Activated B cell treated with CpG ODN at 0.5 μM for 24 hours (primary cell): ENCODE results near the gene YRDC. TPM values are rescaled to one million over a fixed set of nuclear protein-coding genes. Genes with fewer than 3 reads are reported as not detected.

Experiments used
- ATAC-seq: fragments of 200-7000 bp; cut with Tn5 transposase; one replicate; pipeline ENCODE4 v1.10.0; 2021; ENCODE audit warnings: low read depth, mild to moderate bottlenecking, moderate library complexity
- CTCF ChIA-PET: fragments of 350-600 bp; sonication (Branson Sonifier 250); formaldehyde crosslinking; loops from one replicate; lab custom pipeline; 2021; ENCODE audit warnings: antibody characterized with exemption; lab: Charles Lee
- POLR2A ChIA-PET: fragments of 350-600 bp; sonication (Branson Sonifier 250); formaldehyde crosslinking; loops from one replicate; lab custom pipeline; 2021; ENCODE audit warnings: antibody characterized with exemption; lab: Charles Lee
- DNase-seq: peaks from one replicate; pipeline ENCODE4 v3.0.0; 2022
- H3K27ac Mint-ChIP-seq: one replicate; pipeline ENCODE4 v1.8.0; 2020; ENCODE audit warnings: mixed read lengths
- H3K27me3 Mint-ChIP-seq: one replicate; pipeline ENCODE4 v1.8.0; 2021; ENCODE audit warnings: mixed read lengths
- H3K36me3 Mint-ChIP-seq: one replicate; pipeline ENCODE4 v1.8.0; 2021; ENCODE audit warnings: low read depth, mixed read lengths
- H3K4me1 Mint-ChIP-seq: one replicate; pipeline ENCODE4 v1.8.0; 2021; ENCODE audit warnings: mixed read lengths
- H3K4me3 Mint-ChIP-seq: one replicate; pipeline ENCODE4 v1.8.0; 2020; ENCODE audit warnings: mild to moderate bottlenecking, mixed read lengths
- H3K9me3 Mint-ChIP-seq: one replicate; pipeline ENCODE4 v1.8.0; 2020; ENCODE audit warnings: mixed read lengths
- CTCF ChIP-seq: fragments of 200-600 bp; IDR thresholded peaks from one replicate; pipeline ENCODE4 v1.8.0; 2022; ENCODE audit warnings: antibody characterized with exemption, mild to moderate bottlenecking
- intact Hi-C: fragments of 100-400 bp; cut with micrococcal nuclease; formaldehyde crosslinking; loops from one replicate; pipeline ENCODE4 v1.15.1; 2024
- total RNA-seq: library from RNA; stranded (reverse); gene quantifications from 2 replicates; pipeline ENCODE4 v1.2.3, GENCODE V29; 2022

Gene YRDC
- total RNA-seq, 1 donor from 2014 or later: 24.2 TPM

- intact Hi-C loops: no loop called here
- no peaks in the 10 kb centered on the region for H3K27me3 Mint-ChIP-seq
- H3K36me3 Mint-ChIP-seq: peaks cover 74% of the 10 kb centered on the region
- no peaks in the 10 kb centered on the region for H3K9me3 Mint-ChIP-seq
- POLR2A ChIA-PET: no interaction called here
- peaks cover 18% of the 10 kb centered on the region for H3K4me1 Mint-ChIP-seq
- CTCF ChIA-PET: interaction anchor here (1.8 kb wide), 1 partner anchor 36 kb away, joined by 5 read pairs; the partner anchor contains the start of gene MTF1
- no peak for ATAC-seq
- H3K4me3 Mint-ChIP-seq: no peak overlapping the region
- DNase-seq: no peak
- TF ChIP-seq CTCF: no peak
- no peak overlapping the region for H3K27ac Mint-ChIP-seq
Observed at GRCh38 chr1:37824001-37824400, 16.0 kb upstream of the YRDC start.

- intact Hi-C loops: no loop called here
- Mint-ChIP-seq H3K9me3 (no peaks in the 10 kb centered on the region), H3K27me3 (no peaks in the 10 kb centered on the region), H3K27ac (no peak overlapping the region), H3K36me3 (peaks cover 69% of the 10 kb centered on the region), H3K4me1 (peaks cover 18% of the 10 kb centered on the region), H3K4me3 (no peak overlapping the region)
- CTCF ChIA-PET: interaction anchor here (1.8 kb wide), 1 partner anchor 37 kb away, joined by 5 read pairs; the partner anchor contains the start of gene MTF1
- POLR2A ChIA-PET: interaction anchor here (0.7 to 1.9 kb wide), 2 partner anchors 15 to 180 kb away, joined by 3 to 8 read pairs; partner anchors contain the start of genes C1orf122 and YRDC
- DNase-seq (no peak), ATAC-seq (no peak)
- TF ChIP-seq CTCF: no peak
Observed at GRCh38 chr1:37822906-37823815, 15.2 kb upstream of the YRDC start.

GRCh38 chr1:37821481-37821880 lies 13.5 kb upstream of the YRDC start:
- ChIA-PET CTCF (interaction anchor here (0.6 kb wide), 1 partner anchor 200 kb away, joined by 4 read pairs; no protein-coding TSS in a partner anchor), POLR2A (interaction anchor here (1.5 to 1.9 kb wide), 2 partner anchors 13 to 38 kb away, joined by 3 to 8 read pairs; partner anchors contain the start of genes C1orf122, MTF1 and YRDC)
- no peaks in the 10 kb centered on the region for H3K9me3 Mint-ChIP-seq
- peaks cover 71% of the 10 kb centered on the region for H3K36me3 Mint-ChIP-seq
- H3K27me3 Mint-ChIP-seq: no peaks in the 10 kb centered on the region
- intact Hi-C loops: no loop called here
- H3K27ac Mint-ChIP-seq: no peak overlapping the region
- H3K4me1 Mint-ChIP-seq: peaks cover 18% of the 10 kb centered on the region
- TF ChIP-seq CTCF: no peak
- DNase-seq (no peak), ATAC-seq (no peak)
- H3K4me3 Mint-ChIP-seq: no peak overlapping the region

- Mint-ChIP-seq H3K4me1 (peaks cover 10% of the 10 kb centered on the region), H3K4me3 (no peak overlapping the region), H3K27me3 (no peaks in the 10 kb centered on the region), H3K36me3 (peaks cover 66% of the 10 kb centered on the region), H3K27ac (no peak overlapping the region), H3K9me3 (no peaks in the 10 kb centered on the region)
- POLR2A ChIA-PET: interaction anchor here (0.6 to 1.3 kb wide), 3 partner anchors 10 to 24 kb away, joined by 3 to 5 read pairs (median 4); partner anchors contain the start of genes C1orf122 and YRDC
- CTCF ChIA-PET: interaction anchor here (1.1 kb wide), 1 partner anchor 42 kb away, joined by 4 read pairs; the partner anchor contains the start of gene MTF1
- DNase-seq (no peak), ATAC-seq (no peak)
- intact Hi-C loops: no loop called here
- TF ChIP-seq CTCF: no peak
Observed at GRCh38 chr1:37817481-37817880, 9.5 kb upstream of the YRDC start.

- H3K36me3 Mint-ChIP-seq: peaks cover 44% of the 10 kb centered on the region
- POLR2A ChIA-PET: no interaction called here
Observed at GRCh38 chr1:37814252-37814651, 6.2 kb upstream of the YRDC start.

More at GRCh38 chr1:37814252-37814651, 6.2 kb upstream of the YRDC start:
- H3K4me1 Mint-ChIP-seq: peaks cover 15% of the 10 kb centered on the region
- ATAC-seq: no peak
- no peaks in the 10 kb centered on the region for H3K9me3 Mint-ChIP-seq
- intact Hi-C loops: no loop called here
- TF ChIP-seq CTCF: no peak
- no peak overlapping the region for H3K27ac Mint-ChIP-seq
- DNase-seq: no peak
- H3K4me3 Mint-ChIP-seq: no peak overlapping the region
- no peaks in the 10 kb centered on the region for H3K27me3 Mint-ChIP-seq
- CTCF ChIA-PET: no interaction called here
